Measurements from ENCODE around the gene CRKL.
"Not testable (repeated sequence)": the region's sequence is repeated elsewhere in the genome, so short reads cannot be mapped to it uniquely, and the experiment has no call there.

Gene CRKL

DNA sequence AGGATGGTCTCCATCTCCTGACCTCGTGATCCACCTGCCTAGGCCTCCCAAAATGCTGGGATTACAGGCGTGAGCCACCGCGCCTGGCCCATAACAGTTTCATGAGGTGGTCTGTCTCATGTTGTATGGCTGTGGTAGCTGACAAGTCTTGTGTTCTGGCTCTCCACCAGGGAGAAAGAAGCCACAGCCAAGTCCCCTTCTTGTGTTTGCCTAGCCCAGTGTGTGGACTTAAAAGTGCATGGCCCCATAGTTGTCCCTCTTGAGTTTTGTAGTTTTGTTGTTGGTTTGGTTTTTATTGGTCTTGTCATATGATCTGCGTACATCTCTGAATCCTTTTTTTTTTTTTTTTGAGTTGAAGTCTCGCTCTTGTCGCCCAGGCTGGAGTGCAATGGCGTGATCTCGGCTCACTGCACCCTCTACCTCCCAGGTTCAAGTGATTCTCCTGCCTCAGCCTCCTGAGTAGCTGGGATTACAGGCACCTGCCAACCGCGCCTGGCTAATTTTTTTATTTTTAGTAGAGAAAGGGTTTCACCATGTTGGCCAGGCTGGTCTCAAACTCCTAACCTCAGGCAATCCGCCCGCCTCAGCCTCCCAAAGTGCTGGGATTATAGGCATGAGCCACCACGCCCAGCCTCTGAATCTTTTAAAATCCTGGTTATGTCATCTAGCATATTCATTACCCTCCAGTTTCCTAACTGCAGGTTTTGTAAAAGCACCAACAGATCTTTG, 22.4 kb downstream of the CRKL start:
- peak; percentile 42 for TF ChIP-seq ZNF600 (tag by site-specific recombination; IDR thresholded peaks at IDR 0.05)
- TF ChIP-seq KLF1 (tag by site-specific recombination; IDR thresholded peaks at IDR 0.05), result peak; percentile 62; the same call in 1 of the 2 replicates
- 0 out of 2 replicates have a peak, but pooled peaks have one; percentile 17 for TF ChIP-seq ZXDB (tag by site-specific recombination; IDR thresholded peaks at IDR 0.05)
- H3K9me3 ChIP-seq (ENCODE audit: control insufficient read depth, insufficient read depth, low read depth, low read length); POLR2A ChIA-PET; H3K4me1 ChIP-seq (ENCODE audit: control insufficient read depth, insufficient read depth, low read length); H3K27ac ChIP-seq (ENCODE audit: extremely low read depth, low read depth, low read length); H3K4me3 ChIP-seq (ENCODE audit: low read depth, low read length): not testable (repeated sequence)
- CTCF ChIA-PET, result interaction anchor here (0.6 kb wide), 1 partner anchor 155 kb away, joined by 4 read pairs; no protein-coding TSS in a partner anchor
- H3K36me3 ChIP-seq (ENCODE audit: control insufficient read depth in 2 of 2, insufficient read depth in 1 of 2, low read length in 2 of 2), result peaks cover 6 to 43% of the 10 kb centered on the region in 2 experiments; a peak in 2 of 3 replicates

DNA sequence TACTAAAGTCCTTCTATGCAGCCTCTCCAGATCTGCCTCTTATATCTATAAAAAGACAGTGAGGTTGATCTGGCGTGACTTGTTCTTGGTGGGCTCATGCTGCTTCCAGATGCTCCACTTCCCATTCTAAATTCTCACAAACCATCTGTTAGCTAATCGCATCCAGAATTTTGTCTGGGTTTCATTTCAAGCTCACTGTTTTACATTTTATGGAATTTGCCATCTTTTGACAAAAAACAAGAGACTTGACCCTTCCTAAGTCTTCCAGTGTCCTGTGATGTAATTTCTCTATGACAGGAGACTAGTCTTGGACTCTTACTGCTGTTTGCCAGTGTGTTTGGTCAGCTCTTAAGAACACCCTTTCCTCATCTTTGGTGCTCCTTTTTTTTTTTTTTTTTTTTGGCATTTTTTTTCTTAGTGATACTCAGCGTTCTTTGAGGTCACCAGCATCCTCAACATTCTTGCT, 23.0 kb downstream of the CRKL start:
- CTCF ChIA-PET, result interaction anchor here (0.6 kb wide), 1 partner anchor 156 kb away, joined by 4 read pairs; no protein-coding TSS in a partner anchor
- H3K27ac ChIP-seq (ENCODE audit: extremely low read depth, low read depth, low read length), result no peak overlapping the region
- no peaks in the 10 kb centered on the region for H3K9me3 ChIP-seq (ENCODE audit: control insufficient read depth, insufficient read depth, low read depth, low read length)
- peaks cover under 1 to 37% of the 10 kb centered on the region in 2 experiments; a peak in 2 of 3 replicates for H3K36me3 ChIP-seq (ENCODE audit: control insufficient read depth in 2 of 2, insufficient read depth in 1 of 2, low read length in 2 of 2)
- TF ChIP-seq, protein P1, sequence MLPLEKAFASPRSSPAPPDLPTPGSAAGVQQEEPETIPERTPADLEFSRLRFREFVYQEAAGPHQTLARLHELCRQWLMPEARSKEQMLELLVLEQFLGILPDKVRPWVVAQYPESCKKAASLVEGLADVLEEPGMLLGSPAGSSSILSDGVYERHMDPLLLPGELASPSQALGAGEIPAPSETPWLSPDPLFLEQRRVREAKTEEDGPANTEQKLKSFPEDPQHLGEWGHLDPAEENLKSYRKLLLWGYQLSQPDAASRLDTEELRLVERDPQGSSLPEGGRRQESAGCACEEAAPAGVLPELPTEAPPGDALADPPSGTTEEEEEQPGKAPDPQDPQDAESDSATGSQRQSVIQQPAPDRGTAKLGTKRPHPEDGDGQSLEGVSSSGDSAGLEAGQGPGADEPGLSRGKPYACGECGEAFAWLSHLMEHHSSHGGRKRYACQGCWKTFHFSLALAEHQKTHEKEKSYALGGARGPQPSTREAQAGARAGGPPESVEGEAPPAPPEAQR (tag by site-specific recombination; IDR thresholded peaks at IDR 0.05), result no peak
- TF ChIP-seq ZNF837 (tag by site-specific recombination; IDR thresholded peaks at IDR 0.05), result no peak
- no peak for TF ChIP-seq ZNF112 (tag by site-specific recombination; IDR thresholded peaks at IDR 0.05)
- no peak for TF ChIP-seq ZNF16 (tag by site-specific recombination; IDR thresholded peaks at IDR 0.05; ENCODE audit: low read depth)
- TF ChIP-seq ZNF302 (tag by site-specific recombination; IDR thresholded peaks at IDR 0.05; ENCODE audit: low read depth), result no peak
- TF ChIP-seq GLI4 (tag by site-specific recombination; IDR thresholded peaks at IDR 0.05), result no peak
- no peak for TF ChIP-seq ZFHX2 (tag by site-specific recombination; conservative IDR thresholded peaks at IDR 0.05)
- TF ChIP-seq ZNF155 (tag by site-specific recombination; IDR thresholded peaks at IDR 0.05), result no peak
- TF ChIP-seq, protein P2, sequence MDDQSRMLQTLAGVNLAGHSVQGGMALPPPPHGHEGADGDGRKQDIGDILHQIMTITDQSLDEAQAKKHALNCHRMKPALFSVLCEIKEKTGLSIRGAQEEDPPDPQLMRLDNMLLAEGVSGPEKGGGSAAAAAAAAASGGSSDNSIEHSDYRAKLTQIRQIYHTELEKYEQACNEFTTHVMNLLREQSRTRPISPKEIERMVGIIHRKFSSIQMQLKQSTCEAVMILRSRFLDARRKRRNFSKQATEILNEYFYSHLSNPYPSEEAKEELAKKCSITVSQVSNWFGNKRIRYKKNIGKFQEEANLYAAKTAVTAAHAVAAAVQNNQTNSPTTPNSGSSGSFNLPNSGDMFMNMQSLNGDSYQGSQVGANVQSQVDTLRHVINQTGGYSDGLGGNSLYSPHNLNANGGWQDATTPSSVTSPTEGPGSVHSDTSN (CRISPR knock-in tag; IDR thresholded peaks at IDR 0.05), result no peak
- TF ChIP-seq ZFP37 (tag by site-specific recombination; IDR thresholded peaks at IDR 0.05), result no peak
- TF ChIP-seq ZNF843 (tag by site-specific recombination; IDR thresholded peaks at IDR 0.05), result no peak
- POLR2A ChIA-PET, result no interaction called here
- no peak overlapping the region for H3K4me3 ChIP-seq (ENCODE audit: low read depth, low read length)
- no peaks in the 10 kb centered on the region; the same call in 1 of the 2 replicates for H3K4me1 ChIP-seq (ENCODE audit: control insufficient read depth, insufficient read depth, low read length)

DNA sequence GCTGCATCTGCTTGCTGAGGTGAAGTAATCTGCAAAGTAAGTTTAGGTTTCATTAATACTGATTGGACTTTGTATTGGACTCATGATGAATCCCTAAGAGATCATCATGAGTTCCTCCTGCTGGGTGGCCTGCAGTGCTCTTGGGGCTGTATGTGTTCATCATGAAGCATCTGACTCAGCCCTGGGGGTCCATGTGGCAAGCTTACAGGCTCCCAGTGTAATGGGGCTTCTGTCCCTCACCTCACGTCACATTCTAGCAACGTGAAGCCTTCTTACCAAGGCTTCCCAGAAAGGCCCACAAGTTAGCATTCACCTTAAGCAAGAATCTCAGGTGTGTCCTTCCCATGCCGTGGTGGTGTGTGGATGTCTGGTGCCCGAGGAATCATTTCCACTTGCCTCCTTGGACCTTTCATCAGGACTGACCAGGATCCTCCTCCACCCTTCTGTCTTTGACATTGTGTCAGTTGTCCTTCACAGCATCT, 23.7 kb downstream of the CRKL start:
- H3K4me3 ChIP-seq (ENCODE audit: low read depth, low read length), result no peak overlapping the region
- POLR2A ChIA-PET, result no interaction called here
- CTCF ChIA-PET, result interaction anchor here (0.6 to 1.6 kb wide), 2 partner anchors 20 to 24 kb away, joined by 3 to 4 read pairs; partner anchors contain the start of gene CRKL
- no peak for TF ChIP-seq ZNF660 (tag by site-specific recombination; IDR thresholded peaks at IDR 0.05)
- TF ChIP-seq ZNF623 (tag by site-specific recombination; IDR thresholded peaks at IDR 0.05), result no peak
- TF ChIP-seq ZNF138 (tag by site-specific recombination; IDR thresholded peaks at IDR 0.05; ENCODE audit: borderline replicate concordance), result no peak
- TF ChIP-seq ZIC2 (tag by site-specific recombination; IDR thresholded peaks at IDR 0.05), result peak; percentile 43; the same call in 1 of the 2 replicates
- TF ChIP-seq ZNF768 (tag by site-specific recombination; IDR thresholded peaks at IDR 0.05), result no peak
- no peak for TF ChIP-seq ZNF701 (tag by site-specific recombination; IDR thresholded peaks at IDR 0.05)
- no peak for TF ChIP-seq ZSCAN23 (tag by site-specific recombination; IDR thresholded peaks at IDR 0.05)
- no peak for TF ChIP-seq ZNF274 (IDR thresholded peaks at IDR 0.05; ENCODE audit: low read length)
- TF ChIP-seq ZNF274 (tag by site-specific recombination; IDR thresholded peaks at IDR 0.05; ENCODE audit: borderline replicate concordance), result no peak
- no peak for TF ChIP-seq HOXD13 (CRISPR knock-in tag; IDR thresholded peaks at IDR 0.05; ENCODE audit: borderline replicate concordance)
- TF ChIP-seq ZBTB20 (tag by site-specific recombination; IDR thresholded peaks at IDR 0.05), result no peak
- TF ChIP-seq GLIS1 (tag by site-specific recombination; IDR thresholded peaks at IDR 0.05), result peak; percentile 63
- no peak for TF ChIP-seq ZNF19 (tag by site-specific recombination; IDR thresholded peaks at IDR 0.05; ENCODE audit: low read depth)
- TF ChIP-seq YY2 (tag by site-specific recombination; IDR thresholded peaks at IDR 0.05), result no peak
- TF ChIP-seq ZNF707 (tag by site-specific recombination; IDR thresholded peaks at IDR 0.05), result no peak
- H3K36me3 ChIP-seq (ENCODE audit: control insufficient read depth in 2 of 2, insufficient read depth in 1 of 2, low read length in 2 of 2), result peaks cover 0 to 35% of the 10 kb centered on the region in 2 experiments; a peak in 2 of 3 replicates
- H3K4me1 ChIP-seq (ENCODE audit: control insufficient read depth, insufficient read depth, low read length), result no peaks in the 10 kb centered on the region; the same call in 1 of the 2 replicates
- H3K9me3 ChIP-seq (ENCODE audit: control insufficient read depth, insufficient read depth, low read depth, low read length), result no peaks in the 10 kb centered on the region
- no peak overlapping the region for H3K27ac ChIP-seq (ENCODE audit: extremely low read depth, low read depth, low read length)

All from HEK293 (cell line).